Uterus (tissue), 2 donors: ENCODE results near the gene NACA.

Experiments
- CTCF ChIP-seq, 4 experiments: fragments of 200-600 bp in 2 of 4; fragments of 450-650 bp in 2 of 4; sonication (generic) in 2 of 4; IDR thresholded peaks; one replicate each; pipeline ENCODE4 v1.5.1; 2016 to 2019; ENCODE audit warnings: antibody characterized with exemption in 4 of 4, mild to moderate bottlenecking in 2 of 4, moderate library complexity in 1 of 4
- POLR2A ChIP-seq, 2 donors: fragments of 450-650 bp; IDR thresholded peaks; one replicate each; pipeline ENCODE4 v1.6.1; 2016; ENCODE audit warnings: antibody characterized with exemption in 2 of 2, mild to moderate bottlenecking in 1 of 2, moderate library complexity in 1 of 2

GRCh38 chr12:56714431-56714929 lies 10.6 kb downstream of the NACA start:
- TF ChIP-seq POLR2A (IDR thresholded peaks at IDR 0.05) (no peak), CTCF (IDR thresholded peaks at IDR 0.05) (no peak)
